IMR-90 (cell line): ENCODE data around the gene CNNM2. TPM values are rescaled to one million over a fixed set of nuclear protein-coding genes. Genes with fewer than 3 reads are reported as not detected.
A peak's percentile ranks its signal among the peaks of the same experiment; 100 is the strongest.

ENCODE experiments used
- ATAC-seq: fragments of 200-7000 bp; cut with Tn5 transposase; 2 replicates; pipeline ENCODE4 v1.9.1; 2020; ENCODE audit warnings: low read depth, mild to moderate bottlenecking, moderate library complexity
- BruUV-seq: library from RNA; stranded (reverse); fragments of 400-500 nt; replicated peaks from 2 replicates; lab custom pipeline; 2021; lab: Mats Ljungman, UMichigan
- CTCF ChIA-PET: fragments of 300-600 bp; formaldehyde crosslinking; extraction: SDS; loops from one replicate; lab custom pipeline; 2021; ENCODE audit warnings: antibody characterized with exemption; lab: Yijun Ruan, JAX
- POLR2A ChIA-PET: fragments of 300-600 bp; sonication (Branson Sonifier 250); formaldehyde crosslinking; loops from one replicate; lab custom pipeline; 2022; ENCODE audit warnings: antibody characterized with exemption; ENCODE audit not compliant: unreplicated experiment; lab: Charles Lee
- DNase-seq: peaks from one replicate; pipeline ENCODE4 v3.0.0; 2013
- H2AFZ ChIP-seq: replicated peaks from 2 replicates; pipeline ENCODE3; 2013; ENCODE audit warnings: low read length, mild to moderate bottlenecking; ENCODE audit not compliant: poor library complexity
- H2AK5ac ChIP-seq: 2 replicates; pipeline ENCODE4 v1.6.1; 2013; ENCODE audit warnings: low read depth, low read length, inconsistent platforms
- H2AK9ac ChIP-seq: replicated peaks from 2 replicates; pipeline ENCODE3; 2013; ENCODE audit warnings: mild to moderate bottlenecking, low read depth, low read length, moderate library complexity; ENCODE audit not compliant: poor library complexity
- H2BK120ac ChIP-seq: 2 replicates; pipeline ENCODE4 v1.6.1; 2013; ENCODE audit warnings: low read depth, low read length, inconsistent platforms
- H2BK15ac ChIP-seq: 3 replicates; pipeline ENCODE4 v1.6.1; 2013; ENCODE audit warnings: low read depth, low read length, inconsistent platforms
- H2BK20ac ChIP-seq: 2 replicates; pipeline ENCODE4 v1.6.1; 2013; ENCODE audit warnings: low read depth, mild to moderate bottlenecking, inconsistent platforms, low read length, moderate library complexity
- H2BK5ac ChIP-seq: 2 replicates; pipeline ENCODE4 v1.6.1; 2013; ENCODE audit warnings: mild to moderate bottlenecking, low read depth, low read length, inconsistent platforms; ENCODE audit not compliant: poor library complexity, severe bottlenecking
- H3K14ac ChIP-seq: replicated peaks from 2 replicates; pipeline ENCODE4 v1.6.1; 2013; ENCODE audit warnings: low read depth, low read length, inconsistent platforms
- H3K18ac ChIP-seq: 2 replicates; pipeline ENCODE4 v1.6.1; 2013; ENCODE audit warnings: low read depth, low read length, control low read depth
- H3K23ac ChIP-seq: 2 replicates; pipeline ENCODE4 v1.6.1; 2013; ENCODE audit warnings: low read depth, low read length, inconsistent platforms
- H3K27ac ChIP-seq: 2 replicates; pipeline ENCODE4 v1.5.1; 2013; ENCODE audit warnings: mild to moderate bottlenecking, control low read depth, low read length; ENCODE audit not compliant: insufficient read depth
- H3K27me3 ChIP-seq: 2 replicates; pipeline ENCODE4 v1.6.1; 2013; ENCODE audit warnings: low read length; ENCODE audit not compliant: control insufficient read depth, insufficient read depth
- H3K36me3 ChIP-seq: 2 replicates; pipeline ENCODE4 v1.6.1; 2013; ENCODE audit warnings: low read length, mixed read lengths; ENCODE audit not compliant: control insufficient read depth, insufficient read depth
- H3K4ac ChIP-seq: 2 replicates; pipeline ENCODE4 v1.6.1; 2013; ENCODE audit warnings: low read depth, low read length, inconsistent platforms
- H3K4me1 ChIP-seq: 2 replicates; pipeline ENCODE4 v1.6.1; 2013; ENCODE audit warnings: low read length, mixed read lengths; ENCODE audit not compliant: control insufficient read depth, insufficient read depth
- H3K4me2 ChIP-seq: 2 replicates; pipeline ENCODE4 v1.6.1; 2013; ENCODE audit warnings: low read depth, mild to moderate bottlenecking, control low read depth, low read length, moderate library complexity
- H3K4me3 ChIP-seq: 2 replicates; pipeline ENCODE4 v1.5.1; 2013; ENCODE audit warnings: low read depth, mild to moderate bottlenecking, control low read depth, low read length, moderate library complexity; ENCODE audit not compliant: insufficient read depth
- H3K56ac ChIP-seq: 2 replicates; pipeline ENCODE4 v1.6.1; 2013; ENCODE audit warnings: low read length, inconsistent platforms; ENCODE audit not compliant: insufficient read depth; ENCODE audit errors: extremely low read depth
- H3K79me1 ChIP-seq, 2 experiments: 2 replicates each; pipeline ENCODE4 v1.6.1; 2013; ENCODE audit warnings: low read length in 2 of 2, inconsistent platforms in 1 of 2, low read depth in 1 of 2
- H3K9ac ChIP-seq: 2 replicates; pipeline ENCODE4 v1.6.1; 2013; ENCODE audit warnings: low read depth, low read length, control low read depth
- H3K9me1 ChIP-seq: 2 replicates; pipeline ENCODE4 v1.6.1; 2013; ENCODE audit warnings: low read length, inconsistent platforms; ENCODE audit not compliant: insufficient read depth
- H3K9me3 ChIP-seq: 2 replicates; pipeline ENCODE4 v1.6.1; 2013; ENCODE audit warnings: low read length; ENCODE audit not compliant: control insufficient read depth, insufficient read depth
- H4K20me1 ChIP-seq: 2 replicates; pipeline ENCODE4 v1.6.1; 2013; ENCODE audit warnings: low read length, inconsistent platforms; ENCODE audit not compliant: insufficient read depth
- H4K5ac ChIP-seq: 2 replicates; pipeline ENCODE4 v1.6.1; 2013; ENCODE audit warnings: mild to moderate bottlenecking, low read depth, low read length, control low read depth
- H4K8ac ChIP-seq, 2 experiments: 2 replicates each; pipeline ENCODE4 v1.6.1; 2013; ENCODE audit warnings: low read depth in 2 of 2, low read length in 2 of 2, control low read depth in 1 of 2, inconsistent platforms in 1 of 2
- H4K91ac ChIP-seq: 2 replicates; pipeline ENCODE4 v1.6.1; 2013; ENCODE audit warnings: low read depth, low read length, inconsistent platforms; ENCODE audit not compliant: insufficient read depth
- BHLHE40 ChIP-seq: fragments of 150-350 bp; IDR thresholded peaks from 2 replicates; pipeline ENCODE4 v1.6.1; 2016; ENCODE audit warnings: mild to moderate bottlenecking, low read depth, low read length
- CEBPB ChIP-seq: IDR thresholded peaks from 2 replicates; pipeline ENCODE4 v1.6.1; 2012; ENCODE audit warnings: low read depth, low read length, improper control_type of control experiment
- CHD1 ChIP-seq: IDR thresholded peaks from 2 replicates; pipeline ENCODE4 v1.6.1; 2012; ENCODE audit warnings: low read depth, low read length, improper control_type of control experiment
- FOS ChIP-seq: fragments of 150-350 bp; IDR thresholded peaks from 2 replicates; pipeline ENCODE4 v1.6.1; 2016; ENCODE audit warnings: low read depth, low read length
- MAFK ChIP-seq: IDR thresholded peaks from 2 replicates; pipeline ENCODE4 v1.6.1; 2012; ENCODE audit warnings: low read depth, low read length, improper control_type of control experiment
- MAZ ChIP-seq: IDR thresholded peaks from 2 replicates; pipeline ENCODE4 v1.6.1; 2012; ENCODE audit warnings: low read depth, mild to moderate bottlenecking, low read length, improper control_type of control experiment, moderate library complexity, borderline replicate concordance
- MXI1 ChIP-seq: IDR thresholded peaks from 2 replicates; pipeline ENCODE4 v1.6.1; 2012; ENCODE audit warnings: low read depth, mild to moderate bottlenecking, low read length, moderate library complexity, borderline replicate concordance
- NFE2L2 ChIP-seq: fragments of 150-350 bp; IDR thresholded peaks from 2 replicates; pipeline ENCODE4 v1.6.1; 2016; ENCODE audit warnings: low read depth, mild to moderate bottlenecking, low read length
- POLR2A ChIP-seq: IDR thresholded peaks from 2 replicates; pipeline ENCODE4 v1.6.1; 2012; ENCODE audit warnings: mild to moderate bottlenecking, low read depth, low read length
- RAD21 ChIP-seq: IDR thresholded peaks from 2 replicates; pipeline ENCODE4 v1.6.1; 2012; ENCODE audit warnings: low read length, improper control_type of control experiment
- RCOR1 ChIP-seq: IDR thresholded peaks from 2 replicates; pipeline ENCODE4 v1.6.1; 2012; ENCODE audit warnings: mild to moderate bottlenecking, low read length, improper control_type of control experiment; ENCODE audit not compliant: insufficient replicate concordance
- RFX5 ChIP-seq: IDR thresholded peaks from 2 replicates; pipeline ENCODE4 v1.8.0; 2012; ENCODE audit warnings: low read depth, mild to moderate bottlenecking, low read length, moderate library complexity
- SMC3 ChIP-seq: fragments of 150-350 bp; IDR thresholded peaks from 2 replicates; pipeline ENCODE4 v1.6.1; 2016; ENCODE audit warnings: low read depth, mild to moderate bottlenecking, antibody characterized with exemption, low read length, moderate library complexity
- WGBS, 2 experiments: methylation state at CpG; one replicate each; pipeline versions ENCODE4 v1.1.5 to v1.1.7; 2013; ENCODE audit warnings: missing lambda C conversion rate in 2 of 2; ENCODE audit not compliant: insufficient read length in 1 of 2; ENCODE audit errors: extremely low coverage in 2 of 2; 5-methylcytosine and 5-hydroxymethylcytosine counted together
- dilution Hi-C: fragments of 300-500 bp; cut with HindIII; formaldehyde crosslinking; loops from one replicate; pipeline ENCODE4 v1.14.3; 2018; ENCODE audit warnings: low sequenced_read_pairs; ENCODE audit not compliant: unreplicated experiment
- in situ Hi-C: fragments of 300-500 bp; cut with MboI; formaldehyde crosslinking; loops from 3 replicates; pipeline ENCODE4 v1.14.3; 2019; ENCODE audit warnings: low sequenced_read_pairs, inconsistent platforms, mixed read lengths
- intact Hi-C: fragments of 100-400 bp; cut with micrococcal nuclease; formaldehyde crosslinking; loops from 2 replicates; pipeline ENCODE4 v1.10.0; 2022
- polyA plus RNA-seq, 3 experiments: library from polyadenylated mRNA; depleted of rRNA; stranded (reverse); fragments of >200 nt; gene quantifications; 2 replicates each; pipeline ENCODE4 v1.2.3, GENCODE V29; 2012; ENCODE audit warnings: low replicate concordance in 1 of 3
- total RNA-seq: library from RNA; depleted of rRNA; stranded (reverse); fragments of >200 nt; gene quantifications from 2 replicates; pipeline ENCODE4 v1.2.3, GENCODE V29; 2012
- TF ChIP-seq, protein P1 (sequence below): fragments of 150-350 bp; IDR thresholded peaks from 2 replicates; pipeline ENCODE4 v1.6.1; 2016; ENCODE audit warnings: low read depth, mild to moderate bottlenecking, low read length, moderate library complexity, borderline replicate concordance
- TF ChIP-seq, protein P2 (sequence below): conservative IDR thresholded peaks from 2 replicates; pipeline ENCODE4 v1.5.1; 2012; ENCODE audit warnings: mild to moderate bottlenecking, low read depth, low read length, improper control_type of control experiment
- TF ChIP-seq, protein P3 (sequence below): fragments of 150-350 bp; IDR thresholded peaks from 2 replicates; pipeline ENCODE4 v1.6.1; 2017; ENCODE audit warnings: mild to moderate bottlenecking, antibody characterized with exemption, low read length, low read depth

CNNM2 gene
- total and polyA plus RNA-seq, 2 of the 4 experiments (the other 2 are of a cell fraction): 4.7 to 5.6 TPM

DNA sequence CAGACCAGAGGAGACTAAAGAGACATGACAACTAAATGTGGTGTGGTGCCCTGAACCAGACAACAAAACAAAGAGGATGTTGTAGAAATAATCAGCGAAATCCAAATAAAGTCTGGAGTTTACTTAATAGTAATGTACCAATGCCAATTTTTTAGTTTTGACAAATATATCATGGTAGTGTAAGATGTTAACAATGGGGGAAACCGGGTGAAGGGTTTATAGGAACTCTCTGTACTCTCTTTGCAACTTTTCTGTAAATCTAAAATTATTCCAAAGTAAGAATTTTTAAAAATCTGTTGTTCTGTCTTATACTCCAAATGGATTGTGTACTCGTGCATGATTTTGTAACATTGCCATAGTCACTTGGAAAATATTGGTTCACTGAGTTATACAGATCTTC is 129.3 kb downstream of the CNNM2 start:
- Histone ChIP-seq H3K27me3 (no peaks in the 10 kb centered on the region), H2BK120ac (peak overlapping the region; percentile 79), H3K4me2 (no peak overlapping the region), H2AK5ac (peak overlapping the region; percentile 76; the same call in 1 of the 2 replicates), H3K4me1 (peaks cover 19% of the 10 kb centered on the region), H4K20me1 (no peaks in the 10 kb centered on the region), H3K4me3 (no peak overlapping the region), H3K9ac (no peak overlapping the region), H2AK9ac (no peak overlapping the region), H3K27ac (no peak overlapping the region; the same call in 1 of the 2 replicates), H3K9me3 (no peaks in the 10 kb centered on the region), H3K18ac (peak overlapping the region; percentile 56; the same call in 1 of the 2 replicates), H4K5ac (peak overlapping the region; percentile 63; the same call in 1 of the 2 replicates), H3K9me1 (peaks cover 15% of the 10 kb centered on the region), H3K23ac (peak overlapping the region; percentile 34; the same call in 1 of the 2 replicates), H2BK20ac (peak overlapping the region; percentile 90), H2BK15ac (peak overlapping the region; percentile 92; the same call in 2 of the 3 replicates), H2BK5ac (peak overlapping the region; percentile 99), H4K91ac (peak overlapping the region; percentile 72; the same call in 1 of the 2 replicates), H3K14ac (peak overlapping the region; percentile 57; the same call in 1 of the 2 replicates), H3K79me1 (peaks cover 29 to 59% of the 10 kb centered on the region in 2 experiments; a peak in 3 of 4 replicates), H3K56ac (no peak overlapping the region), H3K36me3 (no peaks in the 10 kb centered on the region), H4K8ac (peak overlapping the region in 1 of 2 experiments; percentile 41; a peak in 1 of 4 replicates), H2AFZ (no peak overlapping the region), H3K4ac (peak overlapping the region; percentile 84; the same call in 1 of the 2 replicates)
- dilution Hi-C loops: no loop called here
- TF ChIP-seq SMC3 (no peak), MXI1 (no peak), CHD1 (no peak), MAZ (no peak), MAFK (no peak), POLR2A (no peak), CEBPB (no peak), RAD21 (no peak), NFE2L2 (no peak), BHLHE40 (no peak), RFX5 (no peak), RCOR1 (no peak), FOS (no peak)
- TF ChIP-seq, protein P1, sequence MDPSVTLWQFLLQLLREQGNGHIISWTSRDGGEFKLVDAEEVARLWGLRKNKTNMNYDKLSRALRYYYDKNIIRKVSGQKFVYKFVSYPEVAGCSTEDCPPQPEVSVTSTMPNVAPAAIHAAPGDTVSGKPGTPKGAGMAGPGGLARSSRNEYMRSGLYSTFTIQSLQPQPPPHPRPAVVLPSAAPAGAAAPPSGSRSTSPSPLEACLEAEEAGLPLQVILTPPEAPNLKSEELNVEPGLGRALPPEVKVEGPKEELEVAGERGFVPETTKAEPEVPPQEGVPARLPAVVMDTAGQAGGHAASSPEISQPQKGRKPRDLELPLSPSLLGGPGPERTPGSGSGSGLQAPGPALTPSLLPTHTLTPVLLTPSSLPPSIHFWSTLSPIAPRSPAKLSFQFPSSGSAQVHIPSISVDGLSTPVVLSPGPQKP: no peak
- TF ChIP-seq, protein P2, sequence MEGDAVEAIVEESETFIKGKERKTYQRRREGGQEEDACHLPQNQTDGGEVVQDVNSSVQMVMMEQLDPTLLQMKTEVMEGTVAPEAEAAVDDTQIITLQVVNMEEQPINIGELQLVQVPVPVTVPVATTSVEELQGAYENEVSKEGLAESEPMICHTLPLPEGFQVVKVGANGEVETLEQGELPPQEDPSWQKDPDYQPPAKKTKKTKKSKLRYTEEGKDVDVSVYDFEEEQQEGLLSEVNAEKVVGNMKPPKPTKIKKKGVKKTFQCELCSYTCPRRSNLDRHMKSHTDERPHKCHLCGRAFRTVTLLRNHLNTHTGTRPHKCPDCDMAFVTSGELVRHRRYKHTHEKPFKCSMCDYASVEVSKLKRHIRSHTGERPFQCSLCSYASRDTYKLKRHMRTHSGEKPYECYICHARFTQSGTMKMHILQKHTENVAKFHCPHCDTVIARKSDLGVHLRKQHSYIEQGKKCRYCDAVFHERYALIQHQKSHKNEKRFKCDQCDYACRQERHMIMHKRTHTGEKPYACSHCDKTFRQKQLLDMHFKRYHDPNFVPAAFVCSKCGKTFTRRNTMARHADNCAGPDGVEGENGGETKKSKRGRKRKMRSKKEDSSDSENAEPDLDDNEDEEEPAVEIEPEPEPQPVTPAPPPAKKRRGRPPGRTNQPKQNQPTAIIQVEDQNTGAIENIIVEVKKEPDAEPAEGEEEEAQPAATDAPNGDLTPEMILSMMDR: no peak
- TF ChIP-seq, protein P3, sequence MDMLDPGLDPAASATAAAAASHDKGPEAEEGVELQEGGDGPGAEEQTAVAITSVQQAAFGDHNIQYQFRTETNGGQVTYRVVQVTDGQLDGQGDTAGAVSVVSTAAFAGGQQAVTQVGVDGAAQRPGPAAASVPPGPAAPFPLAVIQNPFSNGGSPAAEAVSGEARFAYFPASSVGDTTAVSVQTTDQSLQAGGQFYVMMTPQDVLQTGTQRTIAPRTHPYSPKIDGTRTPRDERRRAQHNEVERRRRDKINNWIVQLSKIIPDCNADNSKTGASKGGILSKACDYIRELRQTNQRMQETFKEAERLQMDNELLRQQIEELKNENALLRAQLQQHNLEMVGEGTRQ: no peak
- POLR2A ChIA-PET: no interaction called here
- BruUV-seq: no TSS peak
- no peak for DNase-seq
- in situ Hi-C loops: no loop called here
- CTCF ChIA-PET: no interaction called here
- no peak for ATAC-seq
- no CpG with 5 or more reads among the region's 3 CpGs for WGBS, 2 experiments
- intact Hi-C loops: loop anchor here (10.0 kb wide), 1 partner anchor 53 kb away; no protein-coding TSS in a partner anchor
